EH (cell line): ENCODE measurements around the gene UGT1A6.

Experiments
- DNase-seq: peaks from one replicate; pipeline ENCODE4 v3.0.0-alpha.2; 2015; ENCODE audit warnings: low read depth

The UGT1A6 gene

GRCh38 chr2:233768076-233768475, 75.4 kb downstream of the UGT1A6 start:
- DNase-seq = no peak

DNA sequence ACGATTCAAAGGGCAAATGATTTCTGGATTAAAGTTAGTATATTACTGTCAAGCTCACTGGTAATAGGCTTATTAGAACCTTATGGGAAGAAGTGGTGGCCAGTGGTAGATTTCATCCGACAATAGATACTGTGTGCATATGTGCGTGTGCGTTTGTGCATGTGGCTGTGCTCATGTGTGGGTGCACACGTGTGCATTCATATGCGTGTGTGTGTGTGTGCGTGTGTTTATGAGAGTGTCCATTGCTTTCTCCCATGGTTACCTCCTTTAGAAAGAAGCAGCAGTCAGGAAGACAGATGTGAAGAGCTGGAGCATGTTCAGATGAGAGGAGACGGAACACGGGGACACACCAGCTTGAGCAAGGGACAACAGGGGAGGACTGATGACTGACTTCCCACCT, 76.6 kb downstream of the UGT1A6 start:
- DNase-seq = no peak

- DNase-seq = no peak
These were observed 79.5 kb downstream of the UGT1A6 start for GRCh38 chr2:233772153-233772552.

- DNase-seq = peak; percentile 4
These were observed 79.9 kb downstream of the UGT1A6 start for GRCh38 chr2:233772583-233772982.

GRCh38 chr2:233773854-233774253, 81.2 kb downstream of the UGT1A6 start:
- DNase-seq = no peak

- DNase-seq = no peak
These were observed 82.7 kb downstream of the UGT1A6 start for GRCh38 chr2:233775414-233775813.

DNA sequence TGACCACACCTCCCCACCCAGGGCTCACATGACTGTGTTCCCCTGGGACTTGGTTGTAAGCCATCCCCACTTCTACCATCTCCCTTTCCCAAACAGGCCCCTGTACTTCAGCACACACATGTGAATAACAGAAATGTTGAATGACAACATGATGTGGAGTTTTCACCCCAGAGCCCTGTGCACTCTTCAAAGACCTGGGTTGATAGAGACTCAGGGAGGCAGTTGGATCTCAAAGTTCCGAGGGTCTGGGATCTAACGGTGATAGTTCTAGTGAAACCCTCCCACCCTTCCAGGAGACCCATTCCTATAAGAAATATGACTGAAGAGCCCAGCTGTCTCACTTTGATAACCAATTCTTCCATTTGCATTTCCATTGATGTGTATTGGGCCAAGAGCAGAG, 85.3 kb downstream of the UGT1A6 start, which contains the start of gene MROH2A:
Gene MROH2A (plus strand): TSS at position 301 of the 400 bp plus-strand sequence. CDS start 1,029 bp downstream, outside the sequence.
- no peak for DNase-seq

- no peak for DNase-seq
These were observed 87.0 kb downstream of the UGT1A6 start for GRCh38 chr2:233779722-233780121.

DNA sequence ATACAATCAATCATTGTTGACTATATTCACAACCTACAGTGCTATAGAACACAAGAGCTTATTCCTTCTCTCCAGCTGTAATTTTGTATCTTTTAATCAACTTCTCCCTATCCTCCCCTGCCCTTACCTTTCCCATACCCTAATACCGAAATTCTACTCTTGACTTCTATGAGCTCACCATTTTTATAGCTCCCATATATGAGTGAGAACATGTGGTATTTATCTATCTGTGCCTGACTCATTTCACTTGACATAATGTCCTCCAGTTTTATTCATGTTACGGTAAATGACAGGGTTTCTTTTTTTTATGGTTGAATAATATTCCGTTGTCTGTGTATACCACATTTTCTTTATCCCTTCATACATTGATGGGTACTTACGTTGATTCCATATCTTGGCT, 88.1 kb downstream of the UGT1A6 start:
- DNase-seq = peak; percentile 5

- no peak for DNase-seq
These were observed 96.9 kb downstream of the UGT1A6 start for GRCh38 chr2:233789554-233789953.

- no peak for DNase-seq
These were observed 98.6 kb downstream of the UGT1A6 start for GRCh38 chr2:233791151-233791882.

DNA sequence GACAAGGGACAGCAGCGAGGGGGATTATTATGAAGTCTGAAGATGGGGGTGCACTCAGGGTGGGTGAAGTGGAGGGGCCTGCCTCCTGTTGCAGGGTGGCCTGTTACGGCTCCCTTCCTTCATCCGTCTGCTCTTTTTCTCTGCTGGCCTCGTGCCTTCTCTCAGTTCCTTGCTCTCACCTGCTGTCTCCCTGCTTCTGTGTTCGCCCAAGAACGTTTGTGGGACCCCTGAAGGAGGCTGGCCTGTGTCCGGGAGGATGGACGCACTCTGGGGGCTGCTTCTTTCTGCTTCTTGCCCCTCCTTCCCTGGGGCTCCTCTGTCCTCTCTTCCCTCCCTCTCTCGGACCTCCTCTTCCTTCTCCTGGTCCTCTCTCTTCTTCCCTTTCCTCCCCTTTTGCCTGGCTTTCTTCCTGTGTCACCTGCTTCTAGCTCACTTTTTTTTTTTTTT, 99.2 kb downstream of the UGT1A6 start:
- no peak for DNase-seq

GRCh38 chr2:233792720-233793119, 100.0 kb downstream of the UGT1A6 start:
- no peak for DNase-seq

GRCh38 chr2:233793465-233794127, 100.9 kb downstream of the UGT1A6 start:
- no peak for DNase-seq

DNA sequence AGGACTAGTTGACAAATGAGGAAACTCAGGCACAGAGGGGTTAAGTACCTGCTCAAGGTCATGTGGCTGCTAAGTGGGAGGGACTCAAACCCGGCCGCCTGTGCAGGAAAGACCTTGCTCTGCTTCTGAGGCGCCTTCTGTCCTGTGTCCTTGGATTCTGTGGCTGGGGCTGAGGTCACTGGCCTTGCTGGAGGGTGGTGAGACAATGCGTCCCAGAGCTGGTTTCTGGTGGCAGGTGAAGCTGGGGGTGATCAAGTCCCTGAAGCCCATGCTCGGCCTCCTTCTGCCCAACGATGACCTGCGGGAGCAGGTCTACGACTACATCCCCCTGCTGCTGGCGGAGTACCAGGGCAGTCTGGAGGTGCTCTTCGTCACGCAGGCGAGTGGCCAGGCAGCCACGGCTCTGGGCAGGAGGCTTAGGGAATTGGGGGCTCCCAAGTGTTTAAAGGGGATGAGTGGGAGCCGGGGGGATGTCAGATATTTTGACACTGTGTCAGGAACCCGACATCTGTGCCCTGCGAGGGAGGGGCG, 101.5 kb downstream of the UGT1A6 start:
- no peak for DNase-seq

DNA sequence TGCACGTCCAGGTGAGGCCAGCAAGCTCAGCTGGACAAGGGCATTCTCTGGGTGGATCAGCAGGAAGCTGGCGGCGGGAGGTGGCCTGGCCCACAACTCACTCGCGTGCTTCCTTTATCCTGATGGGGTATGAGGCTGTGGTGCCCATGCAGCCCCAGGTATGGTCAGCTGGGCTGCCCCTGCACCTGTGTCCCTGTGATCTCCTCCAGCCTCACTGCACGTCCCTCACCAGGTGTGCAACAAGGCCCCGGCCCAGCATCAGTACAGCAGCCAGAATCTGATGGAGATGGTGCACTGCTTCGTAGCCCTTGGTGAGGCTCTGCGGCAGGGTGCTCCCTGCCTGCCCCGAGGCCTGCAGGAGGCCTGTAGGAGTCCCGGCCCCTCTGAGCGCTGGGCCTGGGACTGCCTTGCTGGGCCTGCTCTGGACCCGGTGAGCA, 103.1 kb downstream of the UGT1A6 start:
- DNase-seq = no peak

GRCh38 chr2:233796254-233796653, 103.6 kb downstream of the UGT1A6 start:
- DNase-seq = no peak

DNA sequence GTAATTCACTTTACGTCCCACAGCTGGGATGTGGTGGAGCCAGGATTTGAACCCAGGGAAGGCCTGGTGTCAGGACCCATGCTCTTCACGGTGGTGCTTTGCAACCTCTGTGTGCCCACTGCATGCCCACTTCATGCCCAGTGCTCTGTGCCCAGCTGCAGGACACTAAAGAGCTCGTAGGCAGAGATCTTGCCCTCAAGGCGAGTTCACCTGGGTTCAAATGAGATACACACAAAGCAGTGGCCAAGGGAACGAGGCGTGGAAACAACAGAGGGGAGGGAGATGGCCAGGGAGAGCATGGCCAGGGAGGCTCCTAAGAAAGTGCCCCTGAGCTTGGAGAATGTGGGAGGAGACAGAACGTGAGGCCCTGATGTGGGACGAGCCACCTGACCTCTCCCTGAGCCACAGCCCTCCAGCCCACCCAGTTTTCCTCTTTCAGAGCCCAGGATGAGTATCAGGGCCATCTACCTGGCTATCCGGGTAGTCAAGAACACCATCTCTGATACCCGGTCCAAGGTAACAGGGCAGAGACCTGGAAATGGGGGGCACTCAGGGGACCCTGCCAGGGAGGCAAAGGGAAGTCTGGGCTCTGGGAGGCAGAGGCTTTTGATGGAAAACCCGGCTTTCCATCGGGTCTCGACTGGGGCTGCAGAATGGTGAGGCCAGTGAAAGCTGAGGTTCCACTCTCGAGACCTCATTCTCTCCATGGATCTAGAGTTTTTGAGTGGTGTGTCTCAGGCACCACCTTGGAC, 105.8 kb downstream of the UGT1A6 start:
- no peak for DNase-seq

GRCh38 chr2:233799087-233799665, 106.5 kb downstream of the UGT1A6 start:
- DNase-seq = no peak

- no peak for DNase-seq
These were observed 107.0 kb downstream of the UGT1A6 start for GRCh38 chr2:233799716-233800115.

DNA sequence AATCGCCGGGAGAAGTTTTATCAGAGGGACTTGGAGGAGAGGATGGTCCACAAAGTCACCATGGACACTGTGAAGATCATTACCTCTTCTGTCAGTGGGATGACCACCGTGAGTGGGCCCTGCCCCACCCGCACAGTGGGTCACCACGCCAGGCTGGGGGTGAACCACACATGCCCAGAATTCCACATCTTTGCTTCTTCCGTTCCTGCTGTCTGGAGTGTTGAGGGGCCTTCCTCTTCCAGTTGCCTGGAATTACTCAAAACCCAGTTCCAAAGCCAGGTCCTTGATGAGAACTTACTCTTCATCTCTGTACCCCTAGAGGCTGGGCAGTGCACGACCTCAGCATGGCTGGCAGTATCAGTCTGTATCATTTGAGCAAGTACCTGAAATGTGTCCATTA, 107.5 kb downstream of the UGT1A6 start:
- no peak for DNase-seq
